GM20431 (cell line): ENCODE data around the gene SLCO4A1.

Experiments
- in situ Hi-C: fragments of 300-500 bp; cut with MseI, MboI; formaldehyde crosslinking; loops from one replicate; pipeline ENCODE4 v1.15.0; 2020; ENCODE audit warnings: low sequenced_read_pairs; ENCODE audit not compliant: unreplicated experiment

The SLCO4A1 gene

GRCh38 chr20:62635232-62635631, 7.1 kb upstream of the SLCO4A1 start:
- in situ Hi-C loops, result no loop called here

GRCh38 chr20:62635852-62636251, 6.5 kb upstream of the SLCO4A1 start:
- in situ Hi-C loops, result no loop called here

- in situ Hi-C loops, result no loop called here
Measured at GRCh38 chr20:62636446-62636845, 5.9 kb upstream of the SLCO4A1 start.

- in situ Hi-C loops, result no loop called here
Measured at GRCh38 chr20:62637110-62637509, 5.2 kb upstream of the SLCO4A1 start.

GRCh38 chr20:62637521-62638054, 4.7 kb upstream of the SLCO4A1 start:
- in situ Hi-C loops, result no loop called here

- in situ Hi-C loops, result no loop called here
Measured at GRCh38 chr20:62638055-62638570, 4.2 kb upstream of the SLCO4A1 start.

GRCh38 chr20:62638679-62639406, 3.5 kb upstream of the SLCO4A1 start:
- in situ Hi-C loops, result no loop called here

GRCh38 chr20:62639765-62640164, 2.5 kb upstream of the SLCO4A1 start:
- in situ Hi-C loops, result no loop called here

- in situ Hi-C loops, result no loop called here
Measured at GRCh38 chr20:62640870-62641269, 1.4 kb upstream of the SLCO4A1 start.

- in situ Hi-C loops, result no loop called here
Measured at GRCh38 chr20:62641321-62642050, 817 bp upstream of the SLCO4A1 start.

- in situ Hi-C loops, result no loop called here
Measured at GRCh38 chr20:62642666-62643520, 590 bp downstream of the SLCO4A1 start.

- in situ Hi-C loops, result no loop called here
Measured at GRCh38 chr20:62643521-62644043, 1.3 kb downstream of the SLCO4A1 start.

- in situ Hi-C loops, result no loop called here
Measured at GRCh38 chr20:62644044-62644795, 1.9 kb downstream of the SLCO4A1 start.

- in situ Hi-C loops, result no loop called here
Measured at GRCh38 chr20:62644802-62645496, 2.6 kb downstream of the SLCO4A1 start.

GRCh38 chr20:62645613-62646012, 3.3 kb downstream of the SLCO4A1 start:
- in situ Hi-C loops, result no loop called here

- in situ Hi-C loops, result no loop called here
Measured at GRCh38 chr20:62646851-62647520, 4.7 kb downstream of the SLCO4A1 start.

GRCh38 chr20:62647521-62648317, 5.4 kb downstream of the SLCO4A1 start:
- in situ Hi-C loops, result no loop called here
